Smooth muscle cell (in vitro differentiated cells): ENCODE results near the gene PFKFB1. TPM values are rescaled to one million over a fixed set of nuclear protein-coding genes. Genes with fewer than 3 reads are reported as not detected.

Experiments used
- DNase-seq: peaks from one replicate; lab custom pipeline; 2025; ENCODE audit not compliant: unreplicated experiment; lab: John Stamatoyannopoulos, UW
- H2AFZ ChIP-seq: fragments of 200-600 bp; sonication (generic); 2 replicates; pipeline ENCODE4 v1.6.0; 2016; ENCODE audit warnings: antibody characterized with exemption, low read depth, mild to moderate bottlenecking
- H3F3A ChIP-seq: fragments of 200-600 bp; sonication (generic); 2 replicates; pipeline ENCODE4 v1.6.0; 2017; ENCODE audit warnings: antibody characterized with exemption, low read depth
- H3K27ac ChIP-seq: fragments of 200-600 bp; sonication (generic); 2 replicates; pipeline ENCODE4 v1.5.1; 2016; ENCODE audit warnings: low read depth, mild to moderate bottlenecking
- H3K27me3 ChIP-seq: fragments of 200-600 bp; sonication (generic); 2 replicates; pipeline ENCODE4 v1.6.1; 2016; ENCODE audit warnings: low read depth, mild to moderate bottlenecking
- H3K36me3 ChIP-seq: fragments of 200-600 bp; sonication (generic); 2 replicates; pipeline ENCODE4 v1.5.1; 2016; ENCODE audit warnings: low read depth
- H3K4me1 ChIP-seq: fragments of 200-600 bp; sonication (generic); 2 replicates; pipeline ENCODE4 v1.5.1; 2016; ENCODE audit warnings: low read depth
- H3K4me2 ChIP-seq: fragments of 200-600 bp; sonication (generic); 2 replicates; pipeline ENCODE4 v1.6.0; 2016; ENCODE audit warnings: mild to moderate bottlenecking
- H3K4me3 ChIP-seq: fragments of 200-600 bp; sonication (generic); 2 replicates; pipeline ENCODE4 v1.5.1; 2016; ENCODE audit warnings: mild to moderate bottlenecking
- H3K79me2 ChIP-seq: fragments of 200-600 bp; sonication (generic); 2 replicates; pipeline ENCODE4 v1.6.0; 2016; ENCODE audit warnings: low read depth, mild to moderate bottlenecking
- H3K9ac ChIP-seq: fragments of 200-600 bp; sonication (generic); 2 replicates; pipeline ENCODE4 v1.6.0; 2016; ENCODE audit warnings: low read depth
- H3K9me3 ChIP-seq: fragments of 200-600 bp; sonication (generic); replicated peaks from 2 replicates; pipeline ENCODE4 v1.5.1; 2016; ENCODE audit warnings: low read depth
- H4K20me1 ChIP-seq: fragments of 200-600 bp; sonication (generic); 2 replicates; pipeline ENCODE4 v1.6.0; 2016; ENCODE audit warnings: low read depth
- WGBS: methylation state at CpG from one replicate; pipeline ENCODE4 v1.1.7; 2016; ENCODE audit warnings: low lambda C conversion rate; 5-methylcytosine and 5-hydroxymethylcytosine counted together
- polyA plus RNA-seq: library from polyadenylated mRNA; unstranded; fragments of >200 nt; fragmentation: Nextera tagmentation; extraction: Ambion mirVana; gene quantifications from 2 replicates; pipeline ENCODE4 v1.2.1, GENCODE V29; 2016
- total RNA-seq: library from RNA; depleted of rRNA; stranded (reverse); fragments of >200 nt; gene quantifications from 2 replicates; pipeline ENCODE4 v1.2.3, GENCODE V29; 2014
- TF ChIP-seq, protein P1 (sequence below): fragments of 200-600 bp; sonication (generic); IDR thresholded peaks from 2 replicates; pipeline ENCODE4 v1.5.1; 2017; ENCODE audit warnings: borderline replicate concordance, mild to moderate bottlenecking, antibody characterized with exemption; ENCODE audit not compliant: insufficient read depth, poor library complexity, severe bottlenecking

Gene PFKFB1
- total and polyA plus RNA-seq, 2 experiments from 2014 or later: 0.42 TPM; not detected in 1

DNA sequence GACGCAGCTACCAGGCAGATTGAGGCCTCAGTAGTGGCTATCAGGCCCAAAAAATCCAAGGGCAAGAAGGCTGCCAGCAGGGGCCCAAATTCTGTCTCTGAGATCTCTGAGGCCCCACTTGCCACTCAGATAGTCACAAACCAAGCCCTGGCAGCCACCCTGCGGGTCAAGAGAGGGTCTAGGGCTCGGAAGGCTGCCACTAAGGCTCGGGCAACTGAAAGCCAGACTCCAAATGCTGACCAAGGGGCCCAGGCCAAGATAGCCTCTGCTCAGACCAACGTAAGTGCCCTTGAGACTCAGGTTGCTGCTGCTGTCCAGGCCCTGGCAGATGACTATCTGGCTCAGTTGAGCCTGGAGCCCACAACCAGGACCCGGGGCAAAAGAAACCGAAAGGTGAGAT is 70.6 kb downstream of the PFKFB1 start:
- TF ChIP-seq, protein P1, sequence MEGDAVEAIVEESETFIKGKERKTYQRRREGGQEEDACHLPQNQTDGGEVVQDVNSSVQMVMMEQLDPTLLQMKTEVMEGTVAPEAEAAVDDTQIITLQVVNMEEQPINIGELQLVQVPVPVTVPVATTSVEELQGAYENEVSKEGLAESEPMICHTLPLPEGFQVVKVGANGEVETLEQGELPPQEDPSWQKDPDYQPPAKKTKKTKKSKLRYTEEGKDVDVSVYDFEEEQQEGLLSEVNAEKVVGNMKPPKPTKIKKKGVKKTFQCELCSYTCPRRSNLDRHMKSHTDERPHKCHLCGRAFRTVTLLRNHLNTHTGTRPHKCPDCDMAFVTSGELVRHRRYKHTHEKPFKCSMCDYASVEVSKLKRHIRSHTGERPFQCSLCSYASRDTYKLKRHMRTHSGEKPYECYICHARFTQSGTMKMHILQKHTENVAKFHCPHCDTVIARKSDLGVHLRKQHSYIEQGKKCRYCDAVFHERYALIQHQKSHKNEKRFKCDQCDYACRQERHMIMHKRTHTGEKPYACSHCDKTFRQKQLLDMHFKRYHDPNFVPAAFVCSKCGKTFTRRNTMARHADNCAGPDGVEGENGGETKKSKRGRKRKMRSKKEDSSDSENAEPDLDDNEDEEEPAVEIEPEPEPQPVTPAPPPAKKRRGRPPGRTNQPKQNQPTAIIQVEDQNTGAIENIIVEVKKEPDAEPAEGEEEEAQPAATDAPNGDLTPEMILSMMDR: no peak
- Histone ChIP-seq H3K4me2 (no peak overlapping the region), H3K27me3 (no peaks in the 10 kb centered on the region), H2AFZ (no peak overlapping the region), H3K27ac (no peak overlapping the region), H3F3A (no peaks in the 10 kb centered on the region), H4K20me1 (peaks cover 12% of the 10 kb centered on the region), H3K79me2 (no peaks in the 10 kb centered on the region), H3K9ac (no peak overlapping the region), H3K4me3 (no peak overlapping the region), H3K4me1 (no peaks in the 10 kb centered on the region), H3K9me3 (no peaks in the 10 kb centered on the region), H3K36me3 (no peaks in the 10 kb centered on the region)
- no peak for DNase-seq
- 80% methylated on average over 7 of the region's 7 CpGs for WGBS

DNA sequence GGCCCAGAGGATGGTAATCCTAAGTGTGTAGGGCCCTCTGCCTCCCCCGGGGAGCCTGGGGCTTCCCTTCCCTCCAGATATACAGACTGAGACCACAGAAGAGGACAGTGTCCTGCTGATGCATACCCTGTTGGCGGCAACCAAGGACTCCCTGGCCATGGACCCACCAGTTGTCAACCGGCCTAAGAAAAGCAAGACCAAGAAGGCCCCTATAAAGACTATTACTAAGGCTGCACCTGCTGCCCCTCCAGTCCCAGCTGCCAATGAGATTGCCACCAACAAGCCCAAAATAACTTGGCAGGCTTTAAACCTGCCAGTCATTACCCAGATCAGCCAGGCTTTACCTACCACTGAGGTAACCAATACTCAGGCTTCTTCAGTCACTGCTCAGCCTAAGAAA is 71.4 kb downstream of the PFKFB1 start:
- H3K9ac ChIP-seq: no peak overlapping the region
- no peak overlapping the region for H2AFZ ChIP-seq
- peaks cover 12% of the 10 kb centered on the region for H4K20me1 ChIP-seq
- H3K27ac ChIP-seq: no peak overlapping the region
- DNase-seq: no peak
- no peaks in the 10 kb centered on the region for H3K36me3 ChIP-seq
- no peaks in the 10 kb centered on the region for H3K9me3 ChIP-seq
- TF ChIP-seq, protein P1: no peak
- H3K79me2 ChIP-seq: no peaks in the 10 kb centered on the region
- 72% methylated on average over 3 of the region's 3 CpGs for WGBS
- H3K27me3 ChIP-seq: no peaks in the 10 kb centered on the region
- no peak overlapping the region for H3K4me3 ChIP-seq
- H3K4me2 ChIP-seq: no peak overlapping the region
- H3F3A ChIP-seq: no peaks in the 10 kb centered on the region
- H3K4me1 ChIP-seq: no peaks in the 10 kb centered on the region

DNA sequence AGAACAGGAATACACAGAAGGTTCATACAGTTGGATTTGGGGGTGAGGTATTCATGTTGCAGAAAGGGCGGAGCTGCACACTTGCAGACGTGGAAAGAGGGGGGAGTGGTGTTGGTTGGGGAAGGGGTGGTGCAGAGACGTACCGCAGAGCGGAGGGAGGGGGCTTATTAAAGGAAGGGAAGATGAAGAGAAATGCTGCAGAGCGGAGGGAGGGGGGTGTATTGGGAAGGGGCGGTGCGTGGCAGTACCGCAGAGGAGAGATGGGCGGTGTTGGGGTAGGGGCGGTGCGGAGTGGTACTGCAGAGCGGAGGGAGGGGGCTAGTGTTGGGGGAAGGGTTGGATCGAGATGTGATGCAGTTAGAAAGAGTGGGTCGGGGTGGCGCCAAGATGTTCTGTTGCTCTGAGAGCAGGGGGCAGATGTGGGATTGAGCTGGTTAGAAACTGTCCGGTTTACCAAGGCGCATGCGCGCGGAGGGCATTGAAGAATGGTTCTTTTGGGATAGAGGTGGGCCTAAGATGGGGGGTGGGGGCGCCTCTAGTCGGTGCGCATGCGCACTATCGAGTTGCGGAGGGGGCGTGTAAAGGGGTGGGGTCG is 72.5 kb downstream of the PFKFB1 start:
- peak overlapping the region; percentile 69 for H3K4me3 ChIP-seq
- H3F3A ChIP-seq: no peaks in the 10 kb centered on the region
- H2AFZ ChIP-seq: peak overlapping the region; percentile 77
- peak; percentile 11 for DNase-seq
- peak overlapping the region; percentile 43 for H3K9ac ChIP-seq
- no peaks in the 10 kb centered on the region for H3K27me3 ChIP-seq
- H3K9me3 ChIP-seq: no peaks in the 10 kb centered on the region
- no peaks in the 10 kb centered on the region for H3K4me1 ChIP-seq
- H3K4me2 ChIP-seq: peak overlapping the region; percentile 84
- 41% methylated on average over 6 of the region's 29 CpGs for WGBS
- H3K79me2 ChIP-seq: no peaks in the 10 kb centered on the region
- H3K36me3 ChIP-seq: no peaks in the 10 kb centered on the region
- peaks cover 12% of the 10 kb centered on the region for H4K20me1 ChIP-seq
- H3K27ac ChIP-seq: no peak overlapping the region
- TF ChIP-seq, protein P1: no peak

DNA sequence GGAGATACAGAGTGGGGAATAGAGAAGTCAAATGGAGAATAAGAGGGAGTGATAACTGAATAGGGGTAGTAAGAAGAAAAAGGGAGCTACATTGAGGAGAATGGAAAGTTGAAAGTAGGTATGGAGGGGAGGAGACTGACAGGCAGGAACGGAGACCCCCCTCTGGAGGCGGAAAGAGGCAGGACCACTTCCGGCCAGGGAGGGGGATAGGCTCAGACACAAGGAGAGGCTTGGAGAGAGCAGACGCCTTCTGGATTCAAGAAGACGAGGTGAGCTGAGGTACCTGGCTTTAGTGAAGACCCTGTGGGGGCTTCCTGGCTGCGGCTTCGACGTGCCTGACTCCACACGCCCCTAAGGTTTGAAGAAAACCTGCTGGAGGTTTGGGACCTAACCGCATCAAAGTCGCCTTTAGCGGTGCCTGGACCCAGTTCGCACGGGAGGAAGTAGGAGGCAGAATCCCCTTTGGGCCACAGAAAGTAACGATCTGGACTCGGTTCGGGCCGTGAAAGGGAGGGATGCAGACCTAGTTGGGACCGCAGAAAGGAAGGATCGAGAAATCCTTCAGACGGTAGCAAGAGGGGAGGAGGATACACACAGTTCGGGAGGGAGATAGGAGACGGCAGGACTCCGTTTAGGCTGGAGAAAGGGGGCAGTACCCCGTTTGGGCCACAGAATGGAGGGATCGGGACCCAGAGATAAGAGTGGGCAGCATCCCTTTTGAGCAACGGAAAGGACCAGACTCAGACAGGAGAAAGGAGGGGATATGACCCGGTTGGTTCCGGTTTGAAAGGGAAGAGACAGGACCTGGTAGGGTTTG is 73.2 kb downstream of the PFKFB1 start, which contains the start of gene TRO:
TRO (plus strand) TSS at position 215 of the 817 bp plus-strand sequence. CDS start 1,423 bp downstream, outside the sequence.
- Histone ChIP-seq H3K27ac (no peak within 1 kb of the TSS), H3K27me3 (no peaks in the 10 kb centered on the region), H2AFZ (peak within 1 kb of the TSS; percentile 77), H3K4me1 (no peaks in the 10 kb centered on the region), H3K9ac (peak within 1 kb of the TSS; percentile 43), H3K79me2 (no peaks in the 10 kb centered on the region), H3K9me3 (no peaks in the 10 kb centered on the region), H3F3A (no peaks in the 10 kb centered on the region), H3K4me2 (peak within 1 kb of the TSS; percentile 84), H3K4me3 (peak within 1 kb of the TSS; percentile 69), H4K20me1 (peaks cover 12% of the 10 kb centered on the region), H3K36me3 (no peaks in the 10 kb centered on the region)
- no peak for DNase-seq
- TF ChIP-seq, protein P1: peak; percentile 3
- 45% methylated on average over 29 of the region's 29 CpGs for WGBS
